Globus pallidus (tissue), 1 donor: ENCODE measurements around the gene RTN4R.
"Not testable (repeated sequence)": the region's sequence is repeated elsewhere in the genome, so short reads cannot be mapped to it uniquely, and the experiment has no call there.

ENCODE experiments used
- DNase-seq: peaks from one replicate; pipeline ENCODE4 v3.0.0-alpha.2; 2015; ENCODE audit warnings: low spot score

Gene RTN4R

GRCh38 chr22:20286784-20287423 is 18.8 kb upstream of the RTN4R start:
- not testable (repeated sequence) for DNase-seq

- not testable (repeated sequence) for DNase-seq
Measured at GRCh38 chr22:20286312-20286660, 18.2 kb upstream of the RTN4R start.

- DNase-seq: peak; percentile 47
Measured at GRCh38 chr22:20285473-20286311, 17.6 kb upstream of the RTN4R start.

- DNase-seq: no peak
Measured at GRCh38 chr22:20284471-20285086, 16.5 kb upstream of the RTN4R start.

- no peak for DNase-seq
Measured at GRCh38 chr22:20283674-20284066, 15.6 kb upstream of the RTN4R start.

GRCh38 chr22:20282901-20283673 is 15.0 kb upstream of the RTN4R start:
- no peak for DNase-seq

- DNase-seq: no peak
Measured at GRCh38 chr22:20281891-20282290, 13.8 kb upstream of the RTN4R start.

- DNase-seq: not testable (repeated sequence)
Measured at GRCh38 chr22:20281473-20281872, 13.4 kb upstream of the RTN4R start.

- no peak for DNase-seq
Measured at GRCh38 chr22:20280866-20281265, 12.7 kb upstream of the RTN4R start.

- DNase-seq: not testable (repeated sequence)
Measured at GRCh38 chr22:20280163-20280562, 12.0 kb upstream of the RTN4R start.

GRCh38 chr22:20279662-20280134 is 11.6 kb upstream of the RTN4R start:
- DNase-seq: no peak

- not testable (repeated sequence) for DNase-seq
Measured at GRCh38 chr22:20278726-20279490, 10.8 kb upstream of the RTN4R start.

- not testable (repeated sequence) for DNase-seq
Measured at GRCh38 chr22:20277936-20278635, 10.0 kb upstream of the RTN4R start.

GRCh38 chr22:20276468-20276867 is 8.3 kb upstream of the RTN4R start:
- no peak for DNase-seq

- no peak for DNase-seq
Measured at GRCh38 chr22:20275836-20276235, 7.7 kb upstream of the RTN4R start.

- not testable (repeated sequence) for DNase-seq
Measured at GRCh38 chr22:20275325-20275724, 7.2 kb upstream of the RTN4R start.

- not testable (repeated sequence) for DNase-seq
Measured at GRCh38 chr22:20274374-20274773, 6.3 kb upstream of the RTN4R start.

GRCh38 chr22:20273758-20274181 is 5.7 kb upstream of the RTN4R start:
- DNase-seq: no peak

GRCh38 chr22:20272700-20273099 is 4.6 kb upstream of the RTN4R start:
- DNase-seq: no peak

- no peak for DNase-seq
Measured at GRCh38 chr22:20272174-20272573, 4.1 kb upstream of the RTN4R start.
